CD8-positive, alpha-beta memory T cell (primary cell): Measurements from ENCODE around the gene DPM2. TPM values are rescaled to one million over a fixed set of nuclear protein-coding genes. Genes with fewer than 3 reads are reported as not detected.

Source experiments
- CTCF ChIA-PET: fragments of 350-600 bp; sonication (Branson Sonifier 250); formaldehyde crosslinking; loops from one replicate; lab custom pipeline; 2021; ENCODE audit warnings: antibody characterized with exemption; lab: Charles Lee
- POLR2A ChIA-PET: fragments of 350-600 bp; sonication (Branson Sonifier 250); formaldehyde crosslinking; loops from one replicate; lab custom pipeline; 2021; ENCODE audit warnings: antibody characterized with exemption; lab: Charles Lee
- DNase-seq, 5 donors: peaks; one replicate each; pipeline versions ENCODE4 v3.0.0 to v3.0.0-alpha.2; 2020 to 2022; ENCODE audit warnings: mixed read lengths in 1 of 5
- H3K27ac ChIP-seq: one replicate; pipeline ENCODE4 v1.7.0; 2013; ENCODE audit warnings: low read depth, mild to moderate bottlenecking, low read length, moderate library complexity
- H3K27me3 ChIP-seq: 2 replicates; pipeline ENCODE4 v1.7.0; 2013; ENCODE audit warnings: low read length, mild to moderate bottlenecking; ENCODE audit not compliant: insufficient read depth, poor library complexity, severe bottlenecking
- H3K36me3 ChIP-seq: 2 replicates; pipeline ENCODE4 v1.7.0; 2013; ENCODE audit warnings: mild to moderate bottlenecking, low read length, moderate library complexity; ENCODE audit not compliant: insufficient read depth
- H3K4me1 ChIP-seq: 2 replicates; pipeline ENCODE4 v1.7.0; 2013; ENCODE audit warnings: mild to moderate bottlenecking, low read length, moderate library complexity; ENCODE audit not compliant: insufficient read depth
- H3K4me3 ChIP-seq: 2 replicates; pipeline ENCODE4 v1.7.0; 2013; ENCODE audit warnings: mild to moderate bottlenecking, low read length
- H3K9me3 ChIP-seq: 2 replicates; pipeline ENCODE4 v1.7.0; 2013; ENCODE audit warnings: mild to moderate bottlenecking, low read length
- H3K27ac Mint-ChIP-seq, 8 donors: one replicate each; pipeline ENCODE4 v1.8.0; 2020 to 2021; ENCODE audit warnings: mixed read lengths in 8 of 8, mild to moderate bottlenecking in 6 of 8, inconsistent platforms in 3 of 8, moderate library complexity in 3 of 8
- H3K27me3 Mint-ChIP-seq, 2 donors: one replicate each; pipeline ENCODE4 v1.8.0; 2020 to 2021; ENCODE audit warnings: mixed read lengths in 2 of 2, mild to moderate bottlenecking in 1 of 2, moderate library complexity in 1 of 2
- H3K36me3 Mint-ChIP-seq, 3 donors: one replicate each; pipeline ENCODE4 v1.8.0; 2020 to 2021; ENCODE audit warnings: mixed read lengths in 3 of 3, inconsistent platforms in 1 of 3, mild to moderate bottlenecking in 1 of 3
- H3K4me1 Mint-ChIP-seq, 3 donors: one replicate each; pipeline ENCODE4 v1.8.0; 2020 to 2021; ENCODE audit warnings: mixed read lengths in 3 of 3, inconsistent platforms in 1 of 3, mild to moderate bottlenecking in 1 of 3
- H3K4me3 Mint-ChIP-seq, 7 donors: one replicate each; pipeline ENCODE4 v1.8.0; 2020 to 2021; ENCODE audit warnings: mixed read lengths in 7 of 7, mild to moderate bottlenecking in 6 of 7, moderate library complexity in 4 of 7, inconsistent platforms in 2 of 7
- H3K9me3 Mint-ChIP-seq, 5 donors: one replicate each; pipeline ENCODE4 v1.8.0; 2020 to 2022; ENCODE audit warnings: mixed read lengths in 5 of 5, mild to moderate bottlenecking in 3 of 5, moderate library complexity in 2 of 5, inconsistent platforms in 1 of 5
- polyA plus RNA-seq: library from polyadenylated mRNA; unstranded; fragments of 300-500 nt; fragmentation: Illumina TruSeq; gene quantifications from one replicate; pipeline ENCODE4 v1.2.3, GENCODE V29; 2021
- total RNA-seq, 2 experiments: library from RNA; stranded (reverse); gene quantifications; one replicate each; pipeline ENCODE4 v1.2.3, GENCODE V29; 2021

The DPM2 gene
- total and polyA plus RNA-seq, 3 experiments from 2014 or later, result 52.2 to 75.5 (median 73.8) TPM

GRCh38 chr9:127940593-127940992, 2.9 kb upstream of the DPM2 start:
- Mint-ChIP-seq H3K4me3 (peak overlapping the region in 1 of 7 donors; percentile 29), H3K4me1 (peaks cover 35 to 52% (median 47%) of the 10 kb centered on the region in 3 donors), H3K9me3 (no peaks in the 10 kb centered on the region), H3K27ac (peak overlapping the region in 7 of 8 donors; percentile 28 to 79 (median 36)), H3K36me3 (peaks cover 8 to 74% (median 17%) of the 10 kb centered on the region in 3 donors), H3K27me3 (peaks cover 0 to 7% of the 10 kb centered on the region in 2 donors)
- no peak for DNase-seq
- peak overlapping the region; percentile 29 for H3K27ac ChIP-seq
- POLR2A ChIA-PET, result interaction anchor here (0.6 kb wide), 2 partner anchors 10 to 94 kb away, joined by 3 read pairs; partner anchors contain the start of gene PIP5KL1
- H3K4me1 ChIP-seq, result peaks cover 44% of the 10 kb centered on the region
- H3K9me3 ChIP-seq, result no peaks in the 10 kb centered on the region
- no peak overlapping the region for H3K4me3 ChIP-seq
- H3K27me3 ChIP-seq, result no peaks in the 10 kb centered on the region
- CTCF ChIA-PET, result interaction anchor here (0.6 to 27.7 kb wide), 4 partner anchors 9 to 134 kb away, joined by 3 to 485 read pairs (median 33); no protein-coding TSS in a partner anchor
- peaks cover 47% of the 10 kb centered on the region for H3K36me3 ChIP-seq

- peak overlapping the region in 5 of 8 donors; percentile 36 to 95 (median 75) for H3K27ac Mint-ChIP-seq
- H3K4me3 ChIP-seq, result peak overlapping the region; percentile 86
- peaks cover 3 to 58% (median 9%) of the 10 kb centered on the region in 3 donors for H3K36me3 Mint-ChIP-seq
- ChIA-PET POLR2A (no interaction called here), CTCF (interaction anchor here (1.3 to 1.8 kb wide), 2 partner anchors 96 to 146 kb away, joined by 3 to 5 read pairs; no protein-coding TSS in a partner anchor)
- peaks cover 26% of the 10 kb centered on the region for H3K36me3 ChIP-seq
- DNase-seq, result no peak
- no peak overlapping the region for H3K27ac ChIP-seq
- no peaks in the 10 kb centered on the region for H3K27me3 ChIP-seq
- H3K4me1 ChIP-seq, result peaks cover 37% of the 10 kb centered on the region
- H3K4me1 Mint-ChIP-seq, result peaks cover 36 to 54% (median 41%) of the 10 kb centered on the region in 3 donors
- peak overlapping the region in 6 of 7 donors; percentile 48 to 96 (median 61) for H3K4me3 Mint-ChIP-seq
- H3K27me3 Mint-ChIP-seq, result peaks cover 0 to 7% of the 10 kb centered on the region in 2 donors
- no peaks in the 10 kb centered on the region for H3K9me3 Mint-ChIP-seq
- H3K9me3 ChIP-seq, result no peaks in the 10 kb centered on the region
Measured at GRCh38 chr9:127938298-127938690, 640 bp upstream of the DPM2 start.

GRCh38 chr9:127937056-127937387, 632 bp downstream of the DPM2 start:
- H3K27me3 ChIP-seq, result no peaks in the 10 kb centered on the region
- POLR2A ChIA-PET, result interaction anchor here (0.8 to 1.1 kb wide), 4 partner anchors 19 to 131 kb away, joined by 3 to 5 read pairs (median 3); partner anchors contain the start of genes NAIF1 and SLC25A25
- peaks cover 32 to 49% (median 36%) of the 10 kb centered on the region in 3 donors for H3K4me1 Mint-ChIP-seq

GRCh38 chr9:127936347-127936852, 1.3 kb downstream of the DPM2 start:
- ChIA-PET CTCF (interaction anchor here (1.4 to 1.6 kb wide), 2 partner anchors 13 to 15 kb away, joined by 4 to 5 read pairs; no protein-coding TSS in a partner anchor), POLR2A (interaction anchor here (0.6 to 1.0 kb wide), 3 partner anchors 38 to 165 kb away, joined by 3 to 5 read pairs (median 3); partner anchors contain the start of gene SLC25A25)
- no peaks in the 10 kb centered on the region for H3K9me3 Mint-ChIP-seq

More at GRCh38 chr9:127937056-127937387, 632 bp downstream of the DPM2 start:
- CTCF ChIA-PET, result interaction anchor here (1.2 to 1.8 kb wide), 4 partner anchors 14 to 123 kb away, joined by 3 to 5 read pairs (median 4); no protein-coding TSS in a partner anchor
- Histone ChIP-seq H3K4me3 (peak overlapping the region; percentile 86), H3K27ac (peak overlapping the region; percentile 87), H3K36me3 (peaks cover 13% of the 10 kb centered on the region), H3K9me3 (no peaks in the 10 kb centered on the region), H3K4me1 (peaks cover 28% of the 10 kb centered on the region)
- peak overlapping the region; percentile 90 to 99 (median 92) for H3K4me3 Mint-ChIP-seq
- H3K27ac Mint-ChIP-seq, result peak overlapping the region; percentile 90 to 98 (median 96)
- no peak for DNase-seq
- peaks cover 0 to 7% of the 10 kb centered on the region in 2 donors for H3K27me3 Mint-ChIP-seq
- H3K36me3 Mint-ChIP-seq, result peaks cover 0 to 48% (median 7%) of the 10 kb centered on the region in 3 donors
- H3K9me3 Mint-ChIP-seq, result no peaks in the 10 kb centered on the region

GRCh38 chr9:127935765-127936221, 1.9 kb downstream of the DPM2 start:
- Mint-ChIP-seq H3K4me3 (peak overlapping the region; percentile 45 to 99 (median 90)), H3K27ac (peak overlapping the region in 7 of 8 donors; percentile 76 to 95 (median 87)), H3K27me3 (peaks cover 0 to 7% of the 10 kb centered on the region in 2 donors), H3K36me3 (peaks cover 0 to 36% (median 7%) of the 10 kb centered on the region in 3 donors), H3K9me3 (no peaks in the 10 kb centered on the region), H3K4me1 (peaks cover 40 to 59% (median 44%) of the 10 kb centered on the region in 3 donors)
- Histone ChIP-seq H3K4me1 (peaks cover 37% of the 10 kb centered on the region), H3K27ac (no peak overlapping the region), H3K4me3 (peak overlapping the region; percentile 86), H3K27me3 (no peaks in the 10 kb centered on the region), H3K36me3 (peaks cover 8% of the 10 kb centered on the region), H3K9me3 (no peaks in the 10 kb centered on the region)
- DNase-seq, result no peak
- ChIA-PET CTCF (interaction anchor here (1.4 to 1.5 kb wide), 2 partner anchors 12 to 100 kb away, joined by 4 to 5 read pairs; no protein-coding TSS in a partner anchor), POLR2A (interaction anchor here (0.6 kb wide), 1 partner anchor 164 kb away, joined by 3 read pairs; no protein-coding TSS in a partner anchor)

More at GRCh38 chr9:127936347-127936852, 1.3 kb downstream of the DPM2 start:
- H3K4me3 Mint-ChIP-seq, result peak overlapping the region; percentile 90 to 99 (median 92)
- H3K36me3 Mint-ChIP-seq, result peaks cover 0 to 42% (median 7%) of the 10 kb centered on the region in 3 donors
- Histone ChIP-seq H3K36me3 (peaks cover 8% of the 10 kb centered on the region), H3K4me1 (peaks cover 31% of the 10 kb centered on the region), H3K9me3 (no peaks in the 10 kb centered on the region), H3K27ac (peak overlapping the region; percentile 87), H3K4me3 (peak overlapping the region; percentile 86), H3K27me3 (no peaks in the 10 kb centered on the region)
- H3K27me3 Mint-ChIP-seq, result peaks cover 0 to 7% of the 10 kb centered on the region in 2 donors
- peaks cover 34 to 53% (median 38%) of the 10 kb centered on the region in 3 donors for H3K4me1 Mint-ChIP-seq
- no peak for DNase-seq
- H3K27ac Mint-ChIP-seq, result peak overlapping the region; percentile 90 to 98 (median 96)

GRCh38 chr9:127934986-127935385, 2.7 kb downstream of the DPM2 start:
- Mint-ChIP-seq H3K9me3 (no peaks in the 10 kb centered on the region), H3K4me3 (peak overlapping the region in 5 of 7 donors; percentile 46 to 92 (median 80)), H3K4me1 (peaks cover 42 to 63% (median 47%) of the 10 kb centered on the region in 3 donors), H3K36me3 (peaks cover 0 to 28% (median 2%) of the 10 kb centered on the region in 3 donors), H3K27me3 (peaks cover 0 to 7% of the 10 kb centered on the region in 2 donors), H3K27ac (peak overlapping the region in 3 of 8 donors; percentile 43 to 92 (median 91))
- DNase-seq, result no peak
- CTCF ChIA-PET, result interaction anchor here (1.5 kb wide), 1 partner anchor 101 kb away, joined by 5 read pairs; no protein-coding TSS in a partner anchor
- Histone ChIP-seq H3K9me3 (no peaks in the 10 kb centered on the region), H3K36me3 (peaks cover 2% of the 10 kb centered on the region), H3K27me3 (no peaks in the 10 kb centered on the region), H3K4me3 (no peak overlapping the region), H3K4me1 (peaks cover 42% of the 10 kb centered on the region), H3K27ac (no peak overlapping the region)
- POLR2A ChIA-PET, result no interaction called here

- Histone ChIP-seq H3K27me3 (no peaks in the 10 kb centered on the region), H3K9me3 (no peaks in the 10 kb centered on the region), H3K4me1 (peaks cover 46% of the 10 kb centered on the region), H3K27ac (no peak overlapping the region), H3K36me3 (no peaks in the 10 kb centered on the region), H3K4me3 (no peak overlapping the region)
- Mint-ChIP-seq H3K9me3 (no peaks in the 10 kb centered on the region), H3K27ac (peak overlapping the region in 1 of 8 donors; percentile 45), H3K4me3 (peak overlapping the region in 1 of 7 donors; percentile 39), H3K4me1 (peaks cover 44 to 69% (median 49%) of the 10 kb centered on the region in 3 donors), H3K27me3 (peaks cover 0 to 7% of the 10 kb centered on the region in 2 donors), H3K36me3 (peaks cover 0 to 25% (median 2%) of the 10 kb centered on the region in 3 donors)
- no peak for DNase-seq
- ChIA-PET CTCF (interaction anchor here (1.5 kb wide), 1 partner anchor 102 kb away, joined by 5 read pairs; no protein-coding TSS in a partner anchor), POLR2A (no interaction called here)
Measured at GRCh38 chr9:127934248-127934647, 3.4 kb downstream of the DPM2 start.
